Right atrium auricular region (tissue), 2 donors: ENCODE measurements around the gene PROX2. TPM values are rescaled to one million over a fixed set of nuclear protein-coding genes. Genes with fewer than 3 reads are reported as not detected.

Source experiments
- DNase-seq: peaks from one replicate; pipeline ENCODE4 v3.0.0-alpha.2; 2019; ENCODE audit warnings: low spot score
- H3K27ac ChIP-seq, 2 donors: fragments of 200-600 bp; sonication (generic); 1 replicate in 1 of 2; 2 replicates in 1 of 2; pipeline ENCODE4 v1.5.1; 2016 to 2019
- H3K27me3 ChIP-seq, 2 donors: fragments of 200-600 bp; sonication (generic); one replicate each; pipeline versions ENCODE4 v1.5.1 to v1.6.0; 2017 to 2019
- H3K36me3 ChIP-seq: fragments of 200-600 bp; sonication (generic); one replicate; pipeline ENCODE4 v1.5.1; 2016
- H3K4me1 ChIP-seq, 2 donors: fragments of 200-600 bp; sonication (generic); one replicate each; pipeline versions ENCODE4 v1.5.1 to v1.6.0; 2017 to 2019
- H3K4me3 ChIP-seq, 2 donors: fragments of 200-600 bp; sonication (generic); 1 replicate in 1 of 2; 2 replicates in 1 of 2; pipeline ENCODE4 v1.5.1; 2017 to 2019; ENCODE audit warnings: mild to moderate bottlenecking in 1 of 2, moderate library complexity in 1 of 2
- H3K9me3 ChIP-seq, 2 donors: fragments of 200-600 bp; sonication (generic); one replicate each; pipeline ENCODE4 v1.5.1; 2019
- CTCF ChIP-seq, 2 donors: fragments of 200-600 bp; sonication (generic); IDR thresholded peaks; one replicate each; pipeline ENCODE4 v1.5.1; 2019; ENCODE audit warnings: antibody characterized with exemption in 2 of 2
- total RNA-seq, 2 donors: library from RNA; depleted of rRNA; stranded (reverse); fragments of >200 nt; gene quantifications; one replicate each; pipeline ENCODE4 v1.1.0, GENCODE V29; 2016

The PROX2 gene
- total RNA-seq, 2 donors from 2014 or later = not detected

GRCh38 chr14:74906925-74907521 is 31.1 kb upstream of the PROX2 start:
- peaks cover 0 to 41% of the 10 kb centered on the region in 2 donors for H3K4me1 ChIP-seq

GRCh38 chr14:74905595-74906142 is 29.7 kb upstream of the PROX2 start:
- peak; percentile 75 for DNase-seq
- peak; percentile 95 for TF ChIP-seq CTCF (IDR thresholded peaks at IDR 0.05)
- Histone ChIP-seq H3K4me3 (no peak overlapping the region), H3K4me1 (peaks cover 0 to 41% of the 10 kb centered on the region in 2 donors), H3K27me3 (no peaks in the 10 kb centered on the region), H3K27ac (no peak overlapping the region), H3K9me3 (no peaks in the 10 kb centered on the region), H3K36me3 (peaks cover 31% of the 10 kb centered on the region)

More at GRCh38 chr14:74906925-74907521, 31.1 kb upstream of the PROX2 start:
- TF ChIP-seq CTCF (IDR thresholded peaks at IDR 0.05) = no peak
- Histone ChIP-seq H3K27ac (no peak overlapping the region), H3K9me3 (no peaks in the 10 kb centered on the region), H3K36me3 (peaks cover 17% of the 10 kb centered on the region), H3K4me3 (no peak overlapping the region), H3K27me3 (no peaks in the 10 kb centered on the region)
- no peak for DNase-seq

GRCh38 chr14:74904635-74905503 is 28.9 kb upstream of the PROX2 start:
- no peak for DNase-seq
- no peak for TF ChIP-seq CTCF (IDR thresholded peaks at IDR 0.05)
- Histone ChIP-seq H3K27me3 (no peaks in the 10 kb centered on the region), H3K4me1 (peaks cover 0 to 41% of the 10 kb centered on the region in 2 donors), H3K27ac (no peak overlapping the region), H3K4me3 (no peak overlapping the region), H3K36me3 (peaks cover 39% of the 10 kb centered on the region), H3K9me3 (no peaks in the 10 kb centered on the region)

GRCh38 chr14:74902941-74903705 is 27.2 kb upstream of the PROX2 start:
- H3K9me3 ChIP-seq = no peaks in the 10 kb centered on the region
- H3K36me3 ChIP-seq = peaks cover 56% of the 10 kb centered on the region
- no peak for TF ChIP-seq CTCF (IDR thresholded peaks at IDR 0.05)
- H3K4me3 ChIP-seq = no peak overlapping the region
- peaks cover 0 to 36% of the 10 kb centered on the region in 2 donors for H3K4me1 ChIP-seq
- no peaks in the 10 kb centered on the region for H3K27me3 ChIP-seq
- DNase-seq = no peak
- H3K27ac ChIP-seq = no peak overlapping the region

- H3K36me3 ChIP-seq = peaks cover 100% of the 10 kb centered on the region
- H3K4me1 ChIP-seq = peaks cover 0 to 23% of the 10 kb centered on the region in 2 donors
- TF ChIP-seq CTCF (IDR thresholded peaks at IDR 0.05) = no peak
- DNase-seq = no peak
- H3K27ac ChIP-seq = peak overlapping the region in 1 of 2 donors; percentile 49
- no peak overlapping the region for H3K4me3 ChIP-seq
- H3K27me3 ChIP-seq = no peaks in the 10 kb centered on the region
- no peaks in the 10 kb centered on the region for H3K9me3 ChIP-seq
Observed at GRCh38 chr14:74898694-74899093, 22.7 kb upstream of the PROX2 start.
